HCT116 (cell line): ENCODE measurements around the gene TACO1. TPM values are rescaled to one million over a fixed set of nuclear protein-coding genes. Genes with fewer than 3 reads are reported as not detected.

ENCODE experiments used
- ATAC-seq: fragments of 200-7000 bp; cut with Tn5 transposase; 2 replicates; pipeline ENCODE4 v1.9.1; 2020; ENCODE audit warnings: mild to moderate bottlenecking, moderate library complexity
- BruUV-seq: library from RNA; stranded (reverse); fragments of 400-500 nt; replicated peaks from 2 replicates; lab custom pipeline; 2021; lab: Mats Ljungman, UMichigan
- CTCF ChIA-PET: fragments of 300-600 bp; sonication (Branson Sonifier 250); formaldehyde crosslinking; loops from one replicate; lab custom pipeline; 2021; ENCODE audit warnings: antibody characterized with exemption; lab: Charles Lee
- POLR2A ChIA-PET: fragments of 300-600, 350-600 bp; sonication (Branson Sonifier 250); formaldehyde crosslinking; loops from one replicate; lab custom pipeline; 2021; ENCODE audit warnings: antibody characterized with exemption; lab: Charles Lee
- RAD21 ChIA-PET, 2 experiments: fragments of 300-600 bp; sonication (Branson Sonifier 250); formaldehyde crosslinking; loops; one replicate each; lab custom pipeline; 2023; ENCODE audit warnings: low total read pairs in 2 of 2; ENCODE audit not compliant: uncharacterized antibody in 2 of 2, unreplicated experiment in 2 of 2, low non-redundant PET in 1 of 2; lab: Charles Lee
- DNase-seq: peaks from one replicate; pipeline ENCODE4 v3.0.0-alpha.2; 2010; ENCODE audit warnings: low read depth, low spot score
- H2AFZ ChIP-seq: fragments of 200-600 bp; shearing (Covaris generic), sonication (generic); 2 replicates; pipeline ENCODE4 v1.6.1; 2017; ENCODE audit warnings: low read depth, mixed run types, mixed read lengths, antibody characterized with exemption, low read length; ENCODE audit not compliant: poor library complexity, severe bottlenecking
- H3K27ac ChIP-seq: 2 replicates; pipeline ENCODE4 v1.5.1; 2012; ENCODE audit warnings: low read depth, low read length
- H3K27me3 ChIP-seq: fragments of 200-600 bp; sonication (generic); 2 replicates; pipeline ENCODE4 v1.6.1; 2016; ENCODE audit warnings: mixed run types, low read length, mixed read lengths; ENCODE audit not compliant: insufficient read depth
- H3K36me3 ChIP-seq, 2 experiments: fragments of 200-500 bp in 1 of 2; fragments of 200-600 bp in 1 of 2; sonication (Bioruptor generic) in 1 of 2; sonication (generic) in 1 of 2; 2 replicates each; pipeline versions ENCODE4 v1.5.1 to v1.6.1; 2014 to 2016; ENCODE audit warnings: low read length in 2 of 2, inconsistent platforms in 1 of 2, mixed read lengths in 1 of 2, mixed run types in 1 of 2; ENCODE audit not compliant: insufficient read depth in 2 of 2, control insufficient read depth in 1 of 2
- H3K4me1 ChIP-seq, 2 experiments: fragments of 200-600 bp in 1 of 2; sonication (generic) in 1 of 2; 2 replicates each; pipeline versions ENCODE4 v1.5.1 to v1.6.1; 2012 to 2017; ENCODE audit warnings: low read length in 2 of 2, inconsistent platforms in 1 of 2, mild to moderate bottlenecking in 1 of 2, mixed read lengths in 1 of 2, mixed run types in 1 of 2, moderate library complexity in 1 of 2; ENCODE audit not compliant: insufficient read depth in 2 of 2, control insufficient read depth in 1 of 2
- H3K4me2 ChIP-seq: fragments of 200-600 bp; sonication (generic); 2 replicates; pipeline ENCODE4 v1.6.1; 2017; ENCODE audit warnings: mixed run types, low read length, mixed read lengths
- H3K4me3 ChIP-seq, 2 experiments: fragments of 200-600 bp in 1 of 2; sonication (generic) in 1 of 2; replicated peaks in 1 of 2; 2 replicates each; pipeline ENCODE4 v1.5.1; 2011 to 2016; ENCODE audit warnings: low read length in 2 of 2, control low read depth in 1 of 2, low read depth in 1 of 2, mild to moderate bottlenecking in 1 of 2, mixed read lengths in 1 of 2, mixed run types in 1 of 2
- H3K79me2 ChIP-seq: fragments of 200-600 bp; sonication (generic); 2 replicates; pipeline ENCODE4 v1.6.1; 2017; ENCODE audit warnings: mild to moderate bottlenecking, mixed run types, low read length, moderate library complexity, mixed read lengths; ENCODE audit not compliant: insufficient read depth
- H3K9ac ChIP-seq: fragments of 200-600 bp; sonication (generic); 2 replicates; pipeline ENCODE4 v1.6.1; 2016; ENCODE audit warnings: low read length, mixed read lengths
- H3K9me2 ChIP-seq: fragments of 200-600 bp; sonication (generic), shearing (Covaris generic); 2 replicates; pipeline ENCODE4 v1.6.1; 2017; ENCODE audit warnings: mixed run types, mild to moderate bottlenecking, moderate library complexity; ENCODE audit not compliant: insufficient read depth
- H3K9me3 ChIP-seq, 2 experiments: fragments of 200-500 bp in 1 of 2; fragments of 200-600 bp in 1 of 2; sonication (Bioruptor generic) in 1 of 2; sonication (generic) in 1 of 2; 2 replicates each; pipeline ENCODE4 v1.6.1; 2014 to 2017; ENCODE audit warnings: low read length in 2 of 2, mixed read lengths in 2 of 2, inconsistent platforms in 1 of 2, low read depth in 1 of 2, mild to moderate bottlenecking in 1 of 2, mixed run types in 1 of 2, moderate library complexity in 1 of 2; ENCODE audit not compliant: control insufficient read depth in 1 of 2, insufficient read depth in 1 of 2
- H4K20me1 ChIP-seq: fragments of 200-600 bp; sonication (generic), shearing (Covaris generic); 2 replicates; pipeline ENCODE4 v1.6.1; 2017; ENCODE audit warnings: mixed run types, mild to moderate bottlenecking, moderate library complexity; ENCODE audit not compliant: insufficient read depth
- CEBPB ChIP-seq: IDR thresholded peaks from 2 replicates; pipeline ENCODE4 v1.6.1; 2012; ENCODE audit warnings: low read depth
- EGR1 ChIP-seq: IDR thresholded peaks from 2 replicates; pipeline ENCODE4 v1.6.1; 2012; ENCODE audit warnings: low read depth
- ELF1 ChIP-seq: IDR thresholded peaks from 2 replicates; pipeline ENCODE4 v1.6.1; 2012; ENCODE audit warnings: low read depth, borderline replicate concordance
- EZH2 ChIP-seq: fragments of 200-600 bp; sonication (generic); IDR thresholded peaks from 2 replicates; pipeline ENCODE4 v1.6.1; 2017; ENCODE audit warnings: antibody characterized with exemption, mixed run types
- FOSL1 ChIP-seq: IDR thresholded peaks from 2 replicates; pipeline ENCODE4 v1.6.1; 2012; ENCODE audit warnings: low read depth
- POLR2A ChIP-seq: IDR thresholded peaks from 2 replicates; pipeline ENCODE4 v1.7.0; 2011; ENCODE audit warnings: borderline replicate concordance; ENCODE audit not compliant: insufficient read depth, insufficient read length; ENCODE audit errors: extremely low read depth
- POLR2AphosphoS5 ChIP-seq: IDR thresholded peaks from 2 replicates; pipeline ENCODE4 v1.6.1; 2011; ENCODE audit warnings: mild to moderate bottlenecking, low read depth, low read length, moderate library complexity
- RAD21 ChIP-seq: IDR thresholded peaks from 2 replicates; pipeline ENCODE4 v1.6.1; 2012; ENCODE audit warnings: low read depth, mild to moderate bottlenecking
- SP1 ChIP-seq: IDR thresholded peaks from 2 replicates; pipeline ENCODE4 v1.6.1; 2012; ENCODE audit warnings: low read depth
- TCF7L2 ChIP-seq: IDR thresholded peaks from 2 replicates; pipeline ENCODE4 v1.7.0; 2011; ENCODE audit warnings: borderline replicate concordance, inconsistent platforms; ENCODE audit not compliant: insufficient read depth, insufficient read length; ENCODE audit errors: extremely low read depth
- ZBTB33 ChIP-seq: IDR thresholded peaks from 2 replicates; pipeline ENCODE4 v1.6.1; 2011; ENCODE audit warnings: mild to moderate bottlenecking, low read length, moderate library complexity; ENCODE audit not compliant: insufficient replicate concordance; ENCODE audit errors: extremely low read depth
- intact Hi-C: fragments of 100-400 bp; cut with micrococcal nuclease; formaldehyde crosslinking; loops from 2 replicates; pipeline ENCODE4 v1.10.0; 2022
- total RNA-seq: library from RNA; stranded (reverse); gene quantifications from one replicate; pipeline ENCODE4 v1.2.1, GENCODE V29; 2021; ENCODE audit not compliant: unreplicated experiment

TACO1 gene
- total RNA-seq, 1 experiment from 2014 or later, result 39.6 TPM

GRCh38 chr17:63613663-63614062 lies 13.0 kb downstream of the TACO1 start:
- H3K9ac ChIP-seq, result no peak overlapping the region
- H3K4me2 ChIP-seq, result no peak overlapping the region
- no peak overlapping the region for H3K4me3 ChIP-seq
- no peaks in the 10 kb centered on the region for H4K20me1 ChIP-seq
- no peaks in the 10 kb centered on the region for H3K9me2 ChIP-seq
- no peaks in the 10 kb centered on the region for H3K4me1 ChIP-seq
- BruUV-seq, result no TSS peak
- H3K9me3 ChIP-seq, result no peaks in the 10 kb centered on the region
- intact Hi-C loops, result no loop called here
- CTCF ChIA-PET, result interaction anchor here (3.2 to 4.3 kb wide), 3 partner anchors 8 to 187 kb away, joined by 33 to 76 read pairs (median 71); partner anchors contain the start of gene MAP3K3
- peaks cover 0 to 4% of the 10 kb centered on the region in 2 experiments; a peak in 1 of 4 replicates for H3K36me3 ChIP-seq
- POLR2A ChIA-PET, result no interaction called here
- TF ChIP-seq EGR1, result no peak
- no peak for TF ChIP-seq ELF1
- no peak for TF ChIP-seq TCF7L2
- no peak for TF ChIP-seq FOSL1
- TF ChIP-seq CEBPB, result no peak
- no peak for TF ChIP-seq SP1
- no peak for TF ChIP-seq ZBTB33
- no peak for TF ChIP-seq POLR2A
- no peak for TF ChIP-seq RAD21
- no peak for TF ChIP-seq POLR2AphosphoS5
- TF ChIP-seq EZH2, result no peak
- TF ChIP-seq, all 23 proteins: peak for 0
- DNase-seq, result no peak
- Histone ChIP-seq H2AFZ (no peak overlapping the region), H3K27ac (no peak overlapping the region), H3K79me2 (no peaks in the 10 kb centered on the region), H3K27me3 (no peaks in the 10 kb centered on the region)
- RAD21 ChIA-PET, result no interaction called here
- no peak for ATAC-seq
